GM12878 (cell line): Measurements from ENCODE around the gene FABP1. TPM values are rescaled to one million over a fixed set of nuclear protein-coding genes. Genes with fewer than 3 reads are reported as not detected.

ENCODE experiments used
- ATAC-seq: fragments of 200-7000 bp; cut with Tn5 transposase; 3 replicates; pipeline ENCODE4 v1.9.1; 2020; ENCODE audit warnings: mild to moderate bottlenecking, moderate library complexity
- BruUV-seq: library from RNA; stranded (reverse); fragments of 400-500 nt; replicated peaks from 2 replicates; lab custom pipeline; 2021; lab: Mats Ljungman, UMichigan
- CTCF ChIA-PET: fragments of 300-600 bp; sonication (Branson Sonifier 250); formaldehyde crosslinking; extraction: SDS; loops from one replicate; lab custom pipeline; 2021; ENCODE audit warnings: inconsistent platforms; lab: Yijun Ruan, JAX
- POLR2A ChIA-PET: fragments of 350-600 bp; formaldehyde crosslinking; extraction: SDS; loops from one replicate; lab custom pipeline; 2021; ENCODE audit warnings: inconsistent platforms; lab: Charles Lee
- RAD21 ChIA-PET: fragments of 300-600 bp; sonication (Branson Sonifier 250); formaldehyde crosslinking; loops from one replicate; lab custom pipeline; 2023; ENCODE audit warnings: antibody characterized with exemption; ENCODE audit not compliant: unreplicated experiment; lab: Charles Lee
- SMC1A ChIA-PET: fragments of 300-600 bp; sonication (Branson Sonifier 250); formaldehyde crosslinking; loops from one replicate; lab custom pipeline; 2023; ENCODE audit not compliant: unreplicated experiment, uncharacterized antibody; lab: Charles Lee
- DNase-seq: peaks from one replicate; pipeline ENCODE4 v3.0.0-alpha.2; 2011; ENCODE audit warnings: low read depth, low spot score
- FAIRE-seq: peaks from 3 replicates; lab custom pipeline; 2011; peaks lifted over from hg19 to GRCh38; lab: Jason Lieb, UNC
- H2AFZ ChIP-seq: 2 replicates; pipeline ENCODE4 v1.6.0; 2011; ENCODE audit warnings: low read depth, low read length, control low read depth; ENCODE audit not compliant: control insufficient read depth
- H3K27ac ChIP-seq: 2 replicates; pipeline ENCODE4 v1.5.1; 2011; ENCODE audit warnings: control low read depth; ENCODE audit not compliant: control insufficient read depth, insufficient read depth
- H3K27me3 ChIP-seq, 2 experiments: replicated peaks in 1 of 2; 2 replicates each; pipeline versions ENCODE4 v1.6.0 to v1.6.1; 2011; ENCODE audit warnings: low read length in 1 of 2; ENCODE audit not compliant: control insufficient read depth in 2 of 2, insufficient read depth in 2 of 2
- H3K36me3 ChIP-seq, 2 experiments: 2 replicates each; pipeline ENCODE4 v1.5.1; 2011; ENCODE audit warnings: low read length in 1 of 2; ENCODE audit not compliant: control insufficient read depth in 2 of 2, insufficient read depth in 2 of 2
- H3K4me1 ChIP-seq: 2 replicates; pipeline ENCODE4 v1.6.1; 2011; ENCODE audit warnings: mild to moderate bottlenecking, low read length, moderate library complexity, mixed read lengths; ENCODE audit not compliant: control insufficient read depth, insufficient read depth
- H3K4me2 ChIP-seq: 2 replicates; pipeline ENCODE4 v1.6.0; 2011; ENCODE audit warnings: control low read depth; ENCODE audit not compliant: control insufficient read depth, insufficient read depth
- H3K4me3 ChIP-seq: fragments of 200-600 bp; sonication (generic); 2 replicates; pipeline ENCODE4 v1.5.1; 2016
- H3K79me2 ChIP-seq: 2 replicates; pipeline ENCODE4 v1.6.0; 2011; ENCODE audit warnings: low read length; ENCODE audit not compliant: control insufficient read depth, insufficient read depth
- H3K9ac ChIP-seq: 2 replicates; pipeline ENCODE4 v1.8.0; 2011; ENCODE audit warnings: low read length, control low read depth, mixed read lengths; ENCODE audit not compliant: control insufficient read depth, insufficient read depth
- H3K9me3 ChIP-seq: replicated peaks from 3 replicates; pipeline ENCODE4 v1.5.1; 2011; ENCODE audit warnings: mild to moderate bottlenecking, low read length; ENCODE audit not compliant: control insufficient read depth, insufficient read depth
- H4K20me1 ChIP-seq: 2 replicates; pipeline ENCODE4 v1.6.0; 2011; ENCODE audit not compliant: control insufficient read depth, insufficient read depth
- ATF7 ChIP-seq: fragments of 450-650 bp; IDR thresholded peaks from 2 replicates; pipeline ENCODE4 v1.6.1; 2016; ENCODE audit warnings: low read depth, mild to moderate bottlenecking
- FOS ChIP-seq: IDR thresholded peaks from 3 replicates; pipeline ENCODE4 v1.6.1; 2011; ENCODE audit warnings: borderline replicate concordance; ENCODE audit not compliant: insufficient read length; ENCODE audit errors: extremely low read depth
- IKZF2 ChIP-seq, 2 experiments: fragments of 450-650 bp; IDR thresholded peaks; 2 replicates each; pipeline ENCODE4 v1.6.1; 2017; ENCODE audit warnings: mild to moderate bottlenecking in 2 of 2, moderate library complexity in 2 of 2
- JUND ChIP-seq: IDR thresholded peaks from 2 replicates; pipeline ENCODE4 v1.6.1; 2012; ENCODE audit warnings: low read depth, mild to moderate bottlenecking, low read length, improper control_type of control experiment, moderate library complexity
- KLF5 ChIP-seq: fragments of 450-650 bp; IDR thresholded peaks from 2 replicates; pipeline ENCODE4 v1.6.1; 2014; ENCODE audit warnings: mild to moderate bottlenecking; ENCODE audit not compliant: partially characterized antibody
- NBN ChIP-seq: fragments of 450-650 bp; IDR thresholded peaks from 2 replicates; pipeline ENCODE4 v1.6.1; 2016
- RB1 ChIP-seq: fragments of 450-650 bp; formaldehyde crosslinking; IDR thresholded peaks from 2 replicates; pipeline ENCODE4 v1.6.1; 2017; ENCODE audit warnings: mild to moderate bottlenecking, borderline replicate concordance
- RFX5 ChIP-seq: IDR thresholded peaks from 2 replicates; pipeline ENCODE4 v1.6.1; 2011; ENCODE audit warnings: low read depth, low read length, improper control_type of control experiment
- SMAD1 ChIP-seq: fragments of 450-650 bp; IDR thresholded peaks from 2 replicates; pipeline ENCODE4 v1.6.1; 2018; ENCODE audit warnings: mild to moderate bottlenecking, low read depth; ENCODE audit not compliant: partially characterized antibody
- SMC3 ChIP-seq: IDR thresholded peaks from 2 replicates; pipeline ENCODE4 v1.6.1; 2011; ENCODE audit warnings: low read length, improper control_type of control experiment, borderline replicate concordance
- TCF12 ChIP-seq: IDR thresholded peaks from 2 replicates; pipeline ENCODE4 v1.6.1; 2011; ENCODE audit warnings: low read depth, mild to moderate bottlenecking, low read length
- YBX1 ChIP-seq: fragments of 450-650 bp; IDR thresholded peaks from 2 replicates; pipeline ENCODE4 v1.6.1; 2016; ENCODE audit warnings: antibody characterized with exemption
- ZNF207 ChIP-seq: fragments of 450-650 bp; IDR thresholded peaks from 2 replicates; pipeline ENCODE4 v1.6.1; 2014; ENCODE audit warnings: antibody characterized with exemption, mild to moderate bottlenecking, borderline replicate concordance
- WGBS: methylation state at CpG from one replicate; pipeline ENCODE4 v1.1.6; 2016; ENCODE audit warnings: low lambda C conversion rate; ENCODE audit not compliant: insufficient replicate concordance, insufficient coverage; ENCODE audit errors: missing lambda C conversion rate; 5-methylcytosine and 5-hydroxymethylcytosine counted together
- in situ Hi-C: fragments of 300-500 bp; cut with MboI; formaldehyde crosslinking; loops from 9 replicates; pipeline ENCODE4 v1.14.3; 2018; ENCODE audit warnings: mixed read lengths
- intact Hi-C: fragments of 100-400 bp; cut with micrococcal nuclease; formaldehyde crosslinking; loops from one replicate; pipeline ENCODE4 v1.14.2; 2022; ENCODE audit not compliant: unreplicated experiment
- polyA plus RNA-seq, 11 experiments: library from polyadenylated mRNA; depleted of rRNA in 4 of 11; unstranded in 6 of 11; stranded (reverse) in 5 of 11; fragments of >200 nt; fragmentation: Nextera tagmentation in 4 of 11; fragmentation: Illumina TruSeq in 1 of 11; extraction: Ambion mirVana in 4 of 11; extraction: Trizol in 1 of 11; gene quantifications; 1 replicate in 1 of 11; 2 replicates in 10 of 11; pipeline versions ENCODE4 v1.2.1 to v1.2.3, GENCODE V29; 2011 to 2016; ENCODE audit warnings: inconsistent platforms in 2 of 11, missing spikeins in 2 of 11, low read depth in 1 of 11
- total RNA-seq, 4 experiments: library from RNA; depleted of rRNA in 3 of 4; stranded (reverse); fragments of >200 nt in 3 of 4; fragmentation: Illumina TruSeq in 1 of 4; extraction: Trizol in 1 of 4; gene quantifications; 2 replicates each; pipeline versions ENCODE4 v1.2.1 to v1.2.3, GENCODE V29; 2013 to 2021
- TF ChIP-seq, protein P1 (sequence below): fragments of 150-350 bp; IDR thresholded peaks from 2 replicates; pipeline ENCODE4 v1.6.1; 2016; ENCODE audit warnings: low read depth, low read length
- TF ChIP-seq, protein P2 (sequence below): fragments of 450-650 bp; IDR thresholded peaks from 2 replicates; pipeline ENCODE4 v1.6.1; 2017; ENCODE audit warnings: mild to moderate bottlenecking, moderate library complexity

The FABP1 gene
- total and polyA plus RNA-seq, 10 of the 15 experiments (the other 5 are each of a cell fraction or from before 2014, with no cell fraction given) = not detected

GRCh38 chr2:88126772-88127637, 857 bp downstream of the FABP1 start:
- H3K27ac ChIP-seq = no peak overlapping the region
- no peak overlapping the region for H2AFZ ChIP-seq
- H3K4me1 ChIP-seq = no peaks in the 10 kb centered on the region
- BruUV-seq = no TSS peak
- ATAC-seq = no peak
- H3K9ac ChIP-seq = no peak overlapping the region
- no peak for TF ChIP-seq SMAD1
- no peak for TF ChIP-seq ZNF207
- no peak for TF ChIP-seq SMC3
- TF ChIP-seq YBX1 = no peak
- TF ChIP-seq RFX5 = no peak
- TF ChIP-seq, protein P1, sequence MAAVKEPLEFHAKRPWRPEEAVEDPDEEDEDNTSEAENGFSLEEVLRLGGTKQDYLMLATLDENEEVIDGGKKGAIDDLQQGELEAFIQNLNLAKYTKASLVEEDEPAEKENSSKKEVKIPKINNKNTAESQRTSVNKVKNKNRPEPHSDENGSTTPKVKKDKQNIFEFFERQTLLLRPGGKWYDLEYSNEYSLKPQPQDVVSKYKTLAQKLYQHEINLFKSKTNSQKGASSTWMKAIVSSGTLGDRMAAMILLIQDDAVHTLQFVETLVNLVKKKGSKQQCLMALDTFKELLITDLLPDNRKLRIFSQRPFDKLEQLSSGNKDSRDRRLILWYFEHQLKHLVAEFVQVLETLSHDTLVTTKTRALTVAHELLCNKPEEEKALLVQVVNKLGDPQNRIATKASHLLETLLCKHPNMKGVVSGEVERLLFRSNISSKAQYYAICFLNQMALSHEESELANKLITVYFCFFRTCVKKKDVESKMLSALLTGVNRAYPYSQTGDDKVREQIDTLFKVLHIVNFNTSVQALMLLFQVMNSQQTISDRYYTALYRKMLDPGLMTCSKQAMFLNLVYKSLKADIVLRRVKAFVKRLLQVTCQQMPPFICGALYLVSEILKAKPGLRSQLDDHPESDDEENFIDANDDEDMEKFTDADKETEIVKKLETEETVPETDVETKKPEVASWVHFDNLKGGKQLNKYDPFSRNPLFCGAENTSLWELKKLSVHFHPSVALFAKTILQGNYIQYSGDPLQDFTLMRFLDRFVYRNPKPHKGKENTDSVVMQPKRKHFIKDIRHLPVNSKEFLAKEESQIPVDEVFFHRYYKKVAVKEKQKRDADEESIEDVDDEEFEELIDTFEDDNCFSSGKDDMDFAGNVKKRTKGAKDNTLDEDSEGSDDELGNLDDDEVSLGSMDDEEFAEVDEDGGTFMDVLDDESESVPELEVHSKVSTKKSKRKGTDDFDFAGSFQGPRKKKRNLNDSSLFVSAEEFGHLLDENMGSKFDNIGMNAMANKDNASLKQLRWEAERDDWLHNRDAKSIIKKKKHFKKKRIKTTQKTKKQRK = no peak
- TF ChIP-seq, protein P2, sequence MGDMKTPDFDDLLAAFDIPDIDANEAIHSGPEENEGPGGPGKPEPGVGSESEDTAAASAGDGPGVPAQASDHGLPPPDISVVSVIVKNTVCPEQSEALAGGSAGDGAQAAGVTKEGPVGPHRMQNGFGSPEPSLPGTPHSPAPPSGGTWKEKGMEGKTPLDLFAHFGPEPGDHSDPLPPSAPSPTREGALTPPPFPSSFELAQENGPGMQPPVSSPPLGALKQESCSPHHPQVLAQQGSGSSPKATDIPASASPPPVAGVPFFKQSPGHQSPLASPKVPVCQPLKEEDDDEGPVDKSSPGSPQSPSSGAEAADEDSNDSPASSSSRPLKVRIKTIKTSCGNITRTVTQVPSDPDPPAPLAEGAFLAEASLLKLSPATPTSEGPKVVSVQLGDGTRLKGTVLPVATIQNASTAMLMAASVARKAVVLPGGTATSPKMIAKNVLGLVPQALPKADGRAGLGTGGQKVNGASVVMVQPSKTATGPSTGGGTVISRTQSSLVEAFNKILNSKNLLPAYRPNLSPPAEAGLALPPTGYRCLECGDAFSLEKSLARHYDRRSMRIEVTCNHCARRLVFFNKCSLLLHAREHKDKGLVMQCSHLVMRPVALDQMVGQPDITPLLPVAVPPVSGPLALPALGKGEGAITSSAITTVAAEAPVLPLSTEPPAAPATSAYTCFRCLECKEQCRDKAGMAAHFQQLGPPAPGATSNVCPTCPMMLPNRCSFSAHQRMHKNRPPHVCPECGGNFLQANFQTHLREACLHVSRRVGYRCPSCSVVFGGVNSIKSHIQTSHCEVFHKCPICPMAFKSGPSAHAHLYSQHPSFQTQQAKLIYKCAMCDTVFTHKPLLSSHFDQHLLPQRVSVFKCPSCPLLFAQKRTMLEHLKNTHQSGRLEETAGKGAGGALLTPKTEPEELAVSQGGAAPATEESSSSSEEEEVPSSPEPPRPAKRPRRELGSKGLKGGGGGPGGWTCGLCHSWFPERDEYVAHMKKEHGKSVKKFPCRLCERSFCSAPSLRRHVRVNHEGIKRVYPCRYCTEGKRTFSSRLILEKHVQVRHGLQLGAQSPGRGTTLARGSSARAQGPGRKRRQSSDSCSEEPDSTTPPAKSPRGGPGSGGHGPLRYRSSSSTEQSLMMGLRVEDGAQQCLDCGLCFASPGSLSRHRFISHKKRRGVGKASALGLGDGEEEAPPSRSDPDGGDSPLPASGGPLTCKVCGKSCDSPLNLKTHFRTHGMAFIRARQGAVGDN = no peak
- TF ChIP-seq KLF5 = no peak
- no peak for TF ChIP-seq JUND
- no peak for TF ChIP-seq IKZF2 (IDR thresholded peaks at IDR 0.05)
- no peak for TF ChIP-seq NBN
- TF ChIP-seq RB1 = no peak
- no peak for TF ChIP-seq FOS
- TF ChIP-seq TCF12 = no peak
- TF ChIP-seq ATF7 = no peak
- TF ChIP-seq, all 136 proteins: peak for 0
- POLR2A ChIA-PET = no interaction called here
- CTCF ChIA-PET = no interaction called here
- Histone ChIP-seq H4K20me1 (no peaks in the 10 kb centered on the region), H3K4me2 (no peak overlapping the region), H3K9me3 (no peaks in the 10 kb centered on the region), H3K36me3 (no peaks in the 10 kb centered on the region), H3K79me2 (no peaks in the 10 kb centered on the region), H3K27me3 (no peaks in the 10 kb centered on the region; a peak in 2 of 4 replicates), H3K4me3 (no peak overlapping the region)
- 33% methylated on average over 3 of the region's 3 CpGs for WGBS
- FAIRE-seq (no peak), DNase-seq (no peak)
- in situ Hi-C loops (no loop called here), intact Hi-C loops (no loop called here)
- SMC1A ChIA-PET = no interaction called here
- RAD21 ChIA-PET = no interaction called here
